ENCODE results near the gene ZBTB12. TPM values are rescaled to one million over a fixed set of nuclear protein-coding genes. Genes with fewer than 3 reads are reported as not detected.
A peak's percentile ranks its signal among the peaks of the same experiment; 100 is the strongest.

Gene ZBTB12
- total RNA-seq, 4 donors from 2014 or later: 0.49 to 2.6 (median 1.5) TPM

GRCh38 chr6:31879143-31879542, 22.7 kb downstream of the ZBTB12 start:
- WGBS: 60% methylated on average over 13 of the region's 13 CpGs
- no peaks in the 10 kb centered on the region for H3K9me3 ChIP-seq
- H3K27ac ChIP-seq: no peak overlapping the region
- H3K36me3 ChIP-seq: peaks cover 46% of the 10 kb centered on the region
- H3K4me1 ChIP-seq: no peaks in the 10 kb centered on the region
- DNase-seq (ENCODE audit: low spot score in 2 of 2): no peak
- no peaks in the 10 kb centered on the region for H3K27me3 ChIP-seq
- peak overlapping the region; percentile 5 for H3K4me3 ChIP-seq
- TF ChIP-seq, protein P1, sequence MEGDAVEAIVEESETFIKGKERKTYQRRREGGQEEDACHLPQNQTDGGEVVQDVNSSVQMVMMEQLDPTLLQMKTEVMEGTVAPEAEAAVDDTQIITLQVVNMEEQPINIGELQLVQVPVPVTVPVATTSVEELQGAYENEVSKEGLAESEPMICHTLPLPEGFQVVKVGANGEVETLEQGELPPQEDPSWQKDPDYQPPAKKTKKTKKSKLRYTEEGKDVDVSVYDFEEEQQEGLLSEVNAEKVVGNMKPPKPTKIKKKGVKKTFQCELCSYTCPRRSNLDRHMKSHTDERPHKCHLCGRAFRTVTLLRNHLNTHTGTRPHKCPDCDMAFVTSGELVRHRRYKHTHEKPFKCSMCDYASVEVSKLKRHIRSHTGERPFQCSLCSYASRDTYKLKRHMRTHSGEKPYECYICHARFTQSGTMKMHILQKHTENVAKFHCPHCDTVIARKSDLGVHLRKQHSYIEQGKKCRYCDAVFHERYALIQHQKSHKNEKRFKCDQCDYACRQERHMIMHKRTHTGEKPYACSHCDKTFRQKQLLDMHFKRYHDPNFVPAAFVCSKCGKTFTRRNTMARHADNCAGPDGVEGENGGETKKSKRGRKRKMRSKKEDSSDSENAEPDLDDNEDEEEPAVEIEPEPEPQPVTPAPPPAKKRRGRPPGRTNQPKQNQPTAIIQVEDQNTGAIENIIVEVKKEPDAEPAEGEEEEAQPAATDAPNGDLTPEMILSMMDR (IDR thresholded peaks at IDR 0.05): no peak
- no peak for TF ChIP-seq EP300 (IDR thresholded peaks at IDR 0.05)
- no peak for TF ChIP-seq POLR2A (IDR thresholded peaks at IDR 0.05)
- TF ChIP-seq POLR2AphosphoS5 (IDR thresholded peaks at IDR 0.05): no peak

DNA sequence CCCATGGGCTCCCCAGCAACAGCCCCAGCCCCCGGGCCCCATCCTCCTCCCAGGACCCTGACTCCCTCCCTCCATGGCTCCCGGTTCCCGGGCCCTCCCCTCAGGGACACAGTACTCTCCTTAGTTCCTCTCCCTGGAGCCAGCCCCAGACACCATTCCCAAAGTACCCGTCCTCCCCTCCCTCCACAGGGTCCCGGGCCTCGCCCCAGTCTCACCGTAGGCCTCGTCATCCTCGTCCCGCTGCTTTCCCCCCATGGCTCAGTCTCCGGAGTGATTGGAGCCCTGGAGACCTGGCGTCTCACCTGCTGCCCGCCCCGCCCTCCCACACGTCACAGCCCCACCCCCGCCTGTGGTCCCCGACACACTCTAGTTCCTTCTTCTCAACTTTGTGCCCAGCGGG, 23.2 kb downstream of the ZBTB12 start, which contains the start of gene SLC44A4:
Gene SLC44A4, minus strand, starts transcription at position 272 of the 400 bp plus-strand sequence. Its CDS starts 17 bp downstream, at position 255.
- TF ChIP-seq POLR2A (IDR thresholded peaks at IDR 0.05) (no peak), EP300 (IDR thresholded peaks at IDR 0.05) (no peak), POLR2AphosphoS5 (IDR thresholded peaks at IDR 0.05) (no peak)
- TF ChIP-seq, protein P1 (IDR thresholded peaks at IDR 0.05): no peak
- H3K4me1 ChIP-seq: no peaks in the 10 kb centered on the region
- no peak within 1 kb of the TSS for H3K27ac ChIP-seq
- no peaks in the 10 kb centered on the region for H3K27me3 ChIP-seq
- DNase-seq (ENCODE audit: low spot score in 2 of 2): no peak
- H3K9me3 ChIP-seq: no peaks in the 10 kb centered on the region
- WGBS: 48% methylated on average over 18 of the region's 18 CpGs
- H3K36me3 ChIP-seq: peaks cover 41% of the 10 kb centered on the region
- peak within 1 kb of the TSS; percentile 5 for H3K4me3 ChIP-seq

GRCh38 chr6:31878222-31878621, 23.7 kb downstream of the ZBTB12 start:
- Histone ChIP-seq H3K27ac (no peak overlapping the region), H3K27me3 (no peaks in the 10 kb centered on the region), H3K36me3 (peaks cover 36% of the 10 kb centered on the region), H3K9me3 (no peaks in the 10 kb centered on the region), H3K4me1 (no peaks in the 10 kb centered on the region), H3K4me3 (no peak overlapping the region)
- DNase-seq (ENCODE audit: low spot score in 2 of 2): no peak
- WGBS: 87% methylated on average over 3 of the region's 3 CpGs
- TF ChIP-seq POLR2AphosphoS5 (IDR thresholded peaks at IDR 0.05): no peak
- no peak for TF ChIP-seq POLR2A (IDR thresholded peaks at IDR 0.05)
- no peak for TF ChIP-seq EP300 (IDR thresholded peaks at IDR 0.05)
- TF ChIP-seq, protein P1 (IDR thresholded peaks at IDR 0.05): no peak

DNA sequence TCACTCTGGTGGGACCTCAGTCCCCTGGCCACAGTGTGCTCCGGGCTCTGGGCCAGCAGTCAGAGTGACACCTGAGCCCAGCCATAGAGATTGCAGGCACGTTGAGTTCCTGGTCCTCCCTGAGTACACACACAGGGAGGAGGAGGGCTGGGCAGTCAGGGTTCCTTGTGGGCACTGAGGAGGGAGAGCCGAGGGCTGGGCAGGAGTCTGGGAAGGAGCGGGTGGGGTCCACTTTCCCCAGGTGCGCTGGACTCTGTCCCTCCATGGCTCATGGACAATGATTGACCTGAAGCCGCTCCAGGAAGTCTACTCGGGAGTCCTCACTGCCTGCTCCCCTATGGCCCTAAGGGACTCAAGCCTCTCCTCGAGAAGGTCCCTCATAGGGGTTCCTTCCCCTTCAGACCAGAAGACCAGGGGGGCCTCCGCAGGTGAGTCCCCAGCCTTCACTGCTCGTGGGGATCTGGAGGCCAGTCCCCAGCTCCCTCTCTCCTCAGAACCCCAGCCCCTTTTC, 24.2 kb downstream of the ZBTB12 start:
- Histone ChIP-seq H3K36me3 (peaks cover 31% of the 10 kb centered on the region), H3K27ac (no peak overlapping the region), H3K4me3 (no peak overlapping the region), H3K9me3 (no peaks in the 10 kb centered on the region), H3K4me1 (no peaks in the 10 kb centered on the region), H3K27me3 (no peaks in the 10 kb centered on the region)
- 70% methylated on average over 8 of the region's 10 CpGs for WGBS
- DNase-seq (ENCODE audit: low spot score in 2 of 2): no peak
- TF ChIP-seq POLR2AphosphoS5 (IDR thresholded peaks at IDR 0.05) (no peak), POLR2A (IDR thresholded peaks at IDR 0.05) (no peak)
- TF ChIP-seq, protein P1 (IDR thresholded peaks at IDR 0.05): no peak

DNA sequence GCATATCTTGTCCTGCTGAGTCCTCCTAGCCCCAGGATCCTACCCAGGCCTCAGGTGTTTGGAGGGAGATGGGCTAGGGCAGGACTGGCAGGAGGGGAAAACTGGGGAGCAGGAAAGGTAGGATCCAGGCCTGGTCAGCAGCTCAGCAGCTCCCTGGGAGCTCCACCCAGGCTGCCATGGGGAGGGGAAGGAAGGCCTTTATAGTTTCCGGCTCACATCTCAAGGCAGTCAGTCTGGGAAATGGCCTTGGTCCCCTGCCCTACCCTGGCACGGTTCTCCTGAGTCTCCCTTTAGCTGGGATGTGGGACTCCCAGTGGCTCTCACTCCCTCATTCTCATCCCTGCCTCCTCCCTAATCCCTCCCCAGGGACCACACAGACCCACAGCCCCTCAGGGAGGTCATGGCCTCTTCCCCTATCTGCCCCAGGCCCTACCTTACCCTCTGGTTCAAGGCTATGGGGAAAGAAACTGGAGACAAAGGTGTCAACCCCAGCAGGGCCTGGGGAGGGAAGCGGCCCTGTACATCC, 24.7 kb downstream of the ZBTB12 start:
- DNase-seq (ENCODE audit: low spot score in 2 of 2): no peak
- TF ChIP-seq, protein P1 (IDR thresholded peaks at IDR 0.05): no peak
- TF ChIP-seq POLR2AphosphoS5 (IDR thresholded peaks at IDR 0.05) (no peak), EP300 (IDR thresholded peaks at IDR 0.05) (no peak), POLR2A (IDR thresholded peaks at IDR 0.05) (no peak)
- no peaks in the 10 kb centered on the region for H3K27me3 ChIP-seq
- H3K27ac ChIP-seq: no peak overlapping the region
- H3K36me3 ChIP-seq: peaks cover 26% of the 10 kb centered on the region
- H3K9me3 ChIP-seq: no peaks in the 10 kb centered on the region
- WGBS: 40% methylated on average over 2 of the region's 3 CpGs
- H3K4me1 ChIP-seq: no peaks in the 10 kb centered on the region
- no peak overlapping the region for H3K4me3 ChIP-seq
